Liver (tissue), 9 donors: ENCODE measurements around the gene HPN. TPM values are rescaled to one million over a fixed set of nuclear protein-coding genes. Genes with fewer than 3 reads are reported as not detected.

Experiments used
- DNase-seq: peaks from one replicate; pipeline ENCODE4 v3.0.0-alpha.2; 2017; ENCODE audit warnings: low spot score
- H3K27ac ChIP-seq, 2 donors: one replicate each; pipeline ENCODE4 v1.7.0; 2013; ENCODE audit warnings: inconsistent platforms in 2 of 2, low read length in 2 of 2, control low read depth in 1 of 2, low read depth in 1 of 2, mild to moderate bottlenecking in 1 of 2
- H3K27me3 ChIP-seq, 4 donors: one replicate each; pipeline versions ENCODE4 v1.6.1 to v1.7.0; 2013; ENCODE audit warnings: low read length in 3 of 4, inconsistent platforms in 1 of 4, mild to moderate bottlenecking in 1 of 4, moderate library complexity in 1 of 4; ENCODE audit not compliant: control insufficient read depth in 4 of 4, insufficient read depth in 4 of 4
- H3K36me3 ChIP-seq, 4 donors: one replicate each; pipeline versions ENCODE4 v1.6.1 to v1.7.0; 2013; ENCODE audit warnings: low read length in 3 of 4, mild to moderate bottlenecking in 3 of 4, low read depth in 1 of 4, moderate library complexity in 1 of 4; ENCODE audit not compliant: control insufficient read depth in 4 of 4, insufficient read depth in 3 of 4
- H3K4me1 ChIP-seq, 4 donors: one replicate each; pipeline versions ENCODE4 v1.6.1 to v1.7.0; 2013; ENCODE audit warnings: low read length in 3 of 4, mild to moderate bottlenecking in 3 of 4, moderate library complexity in 1 of 4; ENCODE audit not compliant: control insufficient read depth in 4 of 4, insufficient read depth in 4 of 4
- H3K4me3 ChIP-seq, 3 donors: one replicate each; pipeline versions ENCODE4 v1.6.1 to v1.7.0; 2013; ENCODE audit warnings: low read length in 3 of 3, control low read depth in 1 of 3, low read depth in 1 of 3, mild to moderate bottlenecking in 1 of 3
- H3K9ac ChIP-seq, 2 donors: one replicate each; pipeline ENCODE4 v1.7.0; 2013; ENCODE audit warnings: low read length in 2 of 2, mild to moderate bottlenecking in 2 of 2, moderate library complexity in 2 of 2, control low read depth in 1 of 2, low read depth in 1 of 2
- H3K9me3 ChIP-seq, 4 donors: one replicate each; pipeline versions ENCODE4 v1.6.1 to v1.7.0; 2013; ENCODE audit warnings: low read length in 3 of 4; ENCODE audit not compliant: control insufficient read depth in 4 of 4
- ATF3 ChIP-seq: IDR thresholded peaks from 2 replicates; pipeline ENCODE4 v1.6.1; 2016; ENCODE audit warnings: antibody characterized with exemption
- EGR1 ChIP-seq, 2 donors: IDR thresholded peaks; 2 replicates each; pipeline ENCODE4 v1.6.1; 2016 to 2018; ENCODE audit warnings: antibody characterized with exemption in 2 of 2, low read depth in 2 of 2
- FOXA1 ChIP-seq: IDR thresholded peaks from 2 replicates; pipeline ENCODE4 v1.6.1; 2016; ENCODE audit warnings: antibody characterized with exemption
- FOXA2 ChIP-seq: IDR thresholded peaks from 2 replicates; pipeline ENCODE4 v1.6.1; 2016; ENCODE audit warnings: antibody characterized with exemption
- GABPA ChIP-seq, 2 donors: IDR thresholded peaks in 1 of 2; conservative IDR thresholded peaks in 1 of 2; 2 replicates each; pipeline ENCODE4 v1.6.1; 2016; ENCODE audit warnings: antibody characterized with exemption in 2 of 2, mild to moderate bottlenecking in 1 of 2, moderate library complexity in 1 of 2
- HNF4A ChIP-seq, 2 donors: conservative IDR thresholded peaks; 2 replicates each; pipeline ENCODE4 v1.6.1; 2016; ENCODE audit warnings: antibody characterized with exemption in 2 of 2, mild to moderate bottlenecking in 2 of 2
- HNF4G ChIP-seq: IDR thresholded peaks from 2 replicates; pipeline ENCODE4 v1.6.1; 2016; ENCODE audit warnings: antibody characterized with exemption
- JUND ChIP-seq, 2 donors: IDR thresholded peaks; 2 replicates each; pipeline ENCODE4 v1.6.1; 2016; ENCODE audit warnings: antibody characterized with exemption in 2 of 2
- MAX ChIP-seq: IDR thresholded peaks from 2 replicates; pipeline ENCODE4 v1.6.1; 2016; ENCODE audit warnings: antibody characterized with exemption
- NR2F2 ChIP-seq: IDR thresholded peaks from 2 replicates; pipeline ENCODE4 v1.6.1; 2016; ENCODE audit warnings: antibody characterized with exemption
- RAD21 ChIP-seq, 2 donors: IDR thresholded peaks; 2 replicates each; pipeline ENCODE4 v1.6.1; 2016; ENCODE audit warnings: antibody characterized with exemption in 2 of 2, mild to moderate bottlenecking in 2 of 2
- RXRA ChIP-seq, 2 donors: IDR thresholded peaks; 2 replicates each; pipeline ENCODE4 v1.6.1; 2017 to 2018; ENCODE audit warnings: antibody characterized with exemption in 2 of 2, mild to moderate bottlenecking in 1 of 2
- SP1 ChIP-seq: IDR thresholded peaks from 2 replicates; pipeline ENCODE4 v1.6.1; 2018; ENCODE audit warnings: antibody characterized with exemption, mild to moderate bottlenecking
- TAF1 ChIP-seq: conservative IDR thresholded peaks from 2 replicates; pipeline ENCODE4 v1.6.1; 2016; ENCODE audit warnings: antibody characterized with exemption, mild to moderate bottlenecking
- YY1 ChIP-seq: IDR thresholded peaks from 2 replicates; pipeline ENCODE4 v1.6.1; 2016; ENCODE audit warnings: antibody characterized with exemption, mild to moderate bottlenecking
- ZBTB33 ChIP-seq: IDR thresholded peaks from 2 replicates; pipeline ENCODE4 v1.6.1; 2016; ENCODE audit warnings: antibody characterized with exemption
- WGBS: extraction: QIAGEN DNeasy Blood & Tissue Kit; methylation state at CpG from one replicate; pipeline ENCODE4 v1.1.7; 2013; 5-methylcytosine and 5-hydroxymethylcytosine counted together
- polyA plus RNA-seq, 2 donors: library from polyadenylated mRNA; stranded (reverse) in 1 of 2; unstranded in 1 of 2; fragments of 200-250 nt in 1 of 2; fragments of >200 nt in 1 of 2; fragmentation: Nextera tagmentation in 1 of 2; extraction: Ambion mirVana in 1 of 2; gene quantifications; one replicate each; pipeline versions ENCODE4 v1.2.1 to v1.2.3, GENCODE V29; 2013 to 2015
- total RNA-seq, 2 donors: library from RNA; depleted of rRNA; stranded (reverse); fragments of >200 nt; gene quantifications; one replicate each; pipeline ENCODE4 v1.2.3, GENCODE V29; 2014
- TF ChIP-seq, protein P1 (sequence below): fragments of 150-350 bp; IDR thresholded peaks from 2 replicates; pipeline ENCODE4 v1.5.1; 2017; ENCODE audit warnings: improper control_type of control experiment, low read depth, low read length; ENCODE audit not compliant: missing input control
- donor health status: healthy.
- donor health status: healthy.
- donor health status: healthy.
- donor health status: healthy.
- donor health status: healthy.

HPN gene
- total and polyA plus RNA-seq, 4 donors, result 130 to 535 (median 335) TPM

GRCh38 chr19:35031072-35031881 lies 10.2 kb upstream of the HPN start:
- Histone ChIP-seq H3K36me3 (peaks cover 0 to 6% (median under 1%) of the 10 kb centered on the region in 4 donors), H3K9ac (no peak overlapping the region), H3K9me3 (no peaks in the 10 kb centered on the region), H3K4me1 (peaks cover 3 to 11% (median 8%) of the 10 kb centered on the region in 4 donors), H3K4me3 (peak overlapping the region in 2 of 3 donors; percentile 41 to 70), H3K27me3 (no peaks in the 10 kb centered on the region), H3K27ac (no peak overlapping the region)
- DNase-seq, result no peak
- 19% methylated on average over 31 of the region's 31 CpGs for WGBS
- TF ChIP-seq FOXA2 (no peak), JUND (IDR thresholded peaks at IDR 0.05) (no peak), NR2F2 (no peak), MAX (no peak)

GRCh38 chr19:35032356-35032865 lies 9.1 kb upstream of the HPN start:
- WGBS, result 94% methylated on average over 17 of the region's 17 CpGs
- peaks cover 3 to 11% (median 8%) of the 10 kb centered on the region in 4 donors for H3K4me1 ChIP-seq
- H3K27me3 ChIP-seq, result no peaks in the 10 kb centered on the region
- H3K4me3 ChIP-seq, result no peak overlapping the region
- H3K27ac ChIP-seq, result no peak overlapping the region
- DNase-seq, result no peak
- TF ChIP-seq EGR1 (IDR thresholded peaks at IDR 0.05; ENCODE audit: low read depth in 2 of 2) (no peak), FOXA2 (no peak), RXRA (IDR thresholded peaks at IDR 0.05) (no peak), RAD21 (IDR thresholded peaks at IDR 0.05) (no peak), JUND (IDR thresholded peaks at IDR 0.05) (no peak), GABPA (IDR thresholded peaks at IDR 0.05 in 1 of 2, conservative IDR thresholded peaks at IDR 0.05 in 1 of 2) (no peak), SP1 (no peak)
- H3K9me3 ChIP-seq, result no peaks in the 10 kb centered on the region
- no peak overlapping the region for H3K9ac ChIP-seq
- H3K36me3 ChIP-seq, result peaks cover 0 to 3% (median 0%) of the 10 kb centered on the region in 4 donors

DNA sequence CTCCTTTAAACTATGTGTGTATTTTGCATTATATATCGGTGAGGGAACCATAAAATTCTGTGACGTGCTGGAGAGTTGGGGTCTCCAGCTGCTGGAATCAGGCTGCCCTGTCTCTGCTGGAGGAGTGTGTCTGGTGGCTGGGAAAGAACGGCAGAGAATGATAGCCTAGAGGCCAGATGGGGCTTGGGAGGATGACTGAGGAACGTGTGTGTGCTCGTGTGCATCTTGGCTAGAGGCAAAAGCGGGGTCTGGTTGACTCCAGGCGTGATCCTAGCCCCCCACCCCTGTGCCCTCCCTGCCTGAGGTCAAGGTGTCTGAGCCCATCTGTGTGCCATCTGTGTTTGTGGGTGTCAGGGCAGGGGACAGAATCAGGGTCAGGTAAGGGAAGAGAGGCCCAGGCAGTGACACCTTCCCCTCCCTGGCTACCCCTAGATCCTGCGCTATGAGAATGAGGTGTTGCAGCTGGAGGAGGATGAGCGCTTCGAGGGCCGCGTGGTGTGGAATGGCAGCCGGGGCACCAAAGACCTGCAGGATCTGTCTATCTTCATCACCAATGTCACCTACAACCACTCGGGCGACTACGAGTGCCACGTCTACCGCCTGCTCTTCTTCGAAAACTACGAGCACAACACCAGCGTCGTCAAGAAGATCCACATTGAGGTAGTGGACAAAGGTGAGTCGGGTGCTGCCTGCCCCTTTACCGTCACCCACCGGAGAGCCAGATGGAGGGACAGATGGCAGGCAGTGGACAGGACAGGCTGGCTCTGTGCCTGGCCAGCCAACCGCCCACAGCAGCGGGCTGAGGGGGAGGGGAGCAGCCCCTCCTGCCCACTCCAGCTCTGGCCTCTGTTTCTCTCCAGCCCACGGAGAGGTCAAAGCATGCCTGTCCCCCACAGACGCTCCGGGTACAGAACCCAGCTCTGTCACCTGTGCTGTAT lies 8.2 kb upstream of the HPN start:
- no peaks in the 10 kb centered on the region for H3K27me3 ChIP-seq
- H3K9ac ChIP-seq, result no peak overlapping the region
- 92% methylated on average over 30 of the region's 30 CpGs for WGBS
- no peaks in the 10 kb centered on the region for H3K9me3 ChIP-seq
- no peak overlapping the region for H3K27ac ChIP-seq
- no peak overlapping the region for H3K4me3 ChIP-seq
- no peak for DNase-seq
- H3K36me3 ChIP-seq, result no peaks in the 10 kb centered on the region
- H3K4me1 ChIP-seq, result peaks cover 3 to 17% (median 8%) of the 10 kb centered on the region in 4 donors
- TF ChIP-seq TAF1 (no peak), GABPA (IDR thresholded peaks at IDR 0.05 in 1 of 2, conservative IDR thresholded peaks at IDR 0.05 in 1 of 2) (no peak), FOXA2 (no peak), RXRA (IDR thresholded peaks at IDR 0.05) (no peak), SP1 (no peak), YY1 (no peak), EGR1 (IDR thresholded peaks at IDR 0.05; ENCODE audit: low read depth in 2 of 2) (no peak), HNF4G (no peak), NR2F2 (no peak), HNF4A (conservative IDR thresholded peaks at IDR 0.05) (no peak), RAD21 (IDR thresholded peaks at IDR 0.05) (no peak), ATF3 (no peak), ZBTB33 (no peak), JUND (IDR thresholded peaks at IDR 0.05) (no peak), MAX (no peak), FOXA1 (no peak)
- TF ChIP-seq, protein P1, sequence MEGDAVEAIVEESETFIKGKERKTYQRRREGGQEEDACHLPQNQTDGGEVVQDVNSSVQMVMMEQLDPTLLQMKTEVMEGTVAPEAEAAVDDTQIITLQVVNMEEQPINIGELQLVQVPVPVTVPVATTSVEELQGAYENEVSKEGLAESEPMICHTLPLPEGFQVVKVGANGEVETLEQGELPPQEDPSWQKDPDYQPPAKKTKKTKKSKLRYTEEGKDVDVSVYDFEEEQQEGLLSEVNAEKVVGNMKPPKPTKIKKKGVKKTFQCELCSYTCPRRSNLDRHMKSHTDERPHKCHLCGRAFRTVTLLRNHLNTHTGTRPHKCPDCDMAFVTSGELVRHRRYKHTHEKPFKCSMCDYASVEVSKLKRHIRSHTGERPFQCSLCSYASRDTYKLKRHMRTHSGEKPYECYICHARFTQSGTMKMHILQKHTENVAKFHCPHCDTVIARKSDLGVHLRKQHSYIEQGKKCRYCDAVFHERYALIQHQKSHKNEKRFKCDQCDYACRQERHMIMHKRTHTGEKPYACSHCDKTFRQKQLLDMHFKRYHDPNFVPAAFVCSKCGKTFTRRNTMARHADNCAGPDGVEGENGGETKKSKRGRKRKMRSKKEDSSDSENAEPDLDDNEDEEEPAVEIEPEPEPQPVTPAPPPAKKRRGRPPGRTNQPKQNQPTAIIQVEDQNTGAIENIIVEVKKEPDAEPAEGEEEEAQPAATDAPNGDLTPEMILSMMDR, result no peak
